ENCODE measurements around the gene ZSCAN32. TPM values are rescaled to one million over a fixed set of nuclear protein-coding genes. Genes with fewer than 3 reads are reported as not detected.
A peak's percentile ranks its signal among the peaks of the same experiment; 100 is the strongest.

ZSCAN32 gene
- polyA plus RNA-seq, result 1 to 10 TPM; 5.5 to 7.0 TPM

- Histone ChIP-seq H3K27me3 (ENCODE audit: control insufficient read depth in 1 of 2, insufficient read depth in 2 of 2, low read length in 2 of 2) (no peaks in the 10 kb centered on the region), H3K4me3 (ENCODE audit: low read depth in 1 of 2, low read length in 2 of 2) (peak within 1 kb of the TSS; percentile 79 to 85), H3K36me3 (ENCODE audit: control insufficient read depth in 2 of 2, insufficient read depth in 2 of 2, low read length in 1 of 2) (peaks cover 15 to 25% of the 10 kb centered on the region in 2 donors), H3K4me1 (ENCODE audit: control insufficient read depth in 2 of 2, insufficient read depth in 2 of 2, low read length in 1 of 2) (peaks cover 2% of the 10 kb centered on the region in 2 donors), H3K27ac (ENCODE audit: low read depth in 2 of 2, low read length in 1 of 2) (peak within 1 kb of the TSS; percentile 89 to 93), H3K9me3 (ENCODE audit: control insufficient read depth in 2 of 2, insufficient read depth in 1 of 2, low read depth in 1 of 2, low read length in 1 of 2) (peaks cover 0 to 21% of the 10 kb centered on the region in 2 donors)
- 0 to 1% methylated on average over 85 to 95 of the region's 95 CpGs for WGBS, 2 donors
Measured at GRCh38 chr16:3400779-3401688, at the start of gene ZSCAN32, which contains the start of gene ZNF174. Gene ZSCAN32, minus strand, starts transcription at chr16:3401004. Its CDS starts 3,447 bp downstream, at chr16:3397557. Gene ZNF174, plus strand, starts transcription at chr16:3401215. Its CDS starts 790 bp downstream, at chr16:3402005.

DNA sequence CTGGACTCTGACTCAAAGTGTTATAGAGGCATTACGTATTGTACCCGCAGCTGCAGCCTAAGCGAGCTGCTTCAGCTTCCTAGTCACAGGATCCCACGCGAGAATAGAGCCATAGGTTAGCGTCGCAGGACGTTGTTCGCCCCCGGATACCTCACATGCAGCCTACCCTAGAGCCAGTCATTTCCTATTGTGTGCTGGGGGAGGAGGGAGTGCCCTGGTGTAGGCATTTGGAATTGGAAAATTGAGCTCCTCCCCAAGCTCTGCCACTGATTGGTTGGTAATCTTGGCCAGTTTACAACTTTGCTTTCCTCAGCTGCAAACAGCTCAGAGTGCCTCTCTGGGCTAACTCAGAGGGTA, 43.2 kb upstream of the ZSCAN32 start:
- WGBS, 2 donors, result 30 to 35% methylated on average over 10 of the region's 10 CpGs
- peak overlapping the region; percentile 63 to 84 for H3K27ac ChIP-seq (ENCODE audit: low read depth in 2 of 2, low read length in 1 of 2)
- H3K9me3 ChIP-seq (ENCODE audit: control insufficient read depth in 2 of 2, insufficient read depth in 1 of 2, low read depth in 1 of 2, low read length in 1 of 2), result peaks cover 0 to 1% of the 10 kb centered on the region in 2 donors

GRCh38 chr16:3443108-3444031, 42.6 kb upstream of the ZSCAN32 start, which contains the start of the genes NAA60 and ZNF597:
Gene NAA60, plus strand, starts transcription at chr16:3443680. Its CDS starts 32,548 bp downstream, at chr16:3476228.
Gene ZNF597, minus strand, starts transcription at chr16:3443504. Its CDS starts 351 bp downstream, at chr16:3443153.
- Histone ChIP-seq H3K4me3 (ENCODE audit: low read depth in 1 of 2, low read length in 2 of 2) (peak within 1 kb of the TSS; percentile 60 to 76), H3K27ac (ENCODE audit: low read depth in 2 of 2, low read length in 1 of 2) (peak within 1 kb of the TSS; percentile 63 to 84), H3K27me3 (ENCODE audit: control insufficient read depth in 1 of 2, insufficient read depth in 2 of 2, low read length in 2 of 2) (no peaks in the 10 kb centered on the region), H3K36me3 (ENCODE audit: control insufficient read depth in 2 of 2, insufficient read depth in 2 of 2, low read length in 1 of 2) (peaks cover 0 to under 1% of the 10 kb centered on the region in 2 donors), H3K4me1 (ENCODE audit: control insufficient read depth in 2 of 2, insufficient read depth in 2 of 2, low read length in 1 of 2) (no peaks in the 10 kb centered on the region), H3K9me3 (ENCODE audit: control insufficient read depth in 2 of 2, insufficient read depth in 1 of 2, low read depth in 1 of 2, low read length in 1 of 2) (peaks cover 0 to 4% of the 10 kb centered on the region in 2 donors)
- 38 to 42% methylated on average over 61 of the region's 61 CpGs for WGBS, 2 donors

More for the DNA sequence above, 43.2 kb upstream of the ZSCAN32 start:
- no peaks in the 10 kb centered on the region for H3K27me3 ChIP-seq (ENCODE audit: control insufficient read depth in 1 of 2, insufficient read depth in 2 of 2, low read length in 2 of 2)
- H3K4me1 ChIP-seq (ENCODE audit: control insufficient read depth in 2 of 2, insufficient read depth in 2 of 2, low read length in 1 of 2), result no peaks in the 10 kb centered on the region
- H3K4me3 ChIP-seq (ENCODE audit: low read depth in 1 of 2, low read length in 2 of 2), result peak overlapping the region; percentile 60 to 76
- H3K36me3 ChIP-seq (ENCODE audit: control insufficient read depth in 2 of 2, insufficient read depth in 2 of 2, low read length in 1 of 2), result peaks cover 0 to 5% of the 10 kb centered on the region in 2 donors

DNA sequence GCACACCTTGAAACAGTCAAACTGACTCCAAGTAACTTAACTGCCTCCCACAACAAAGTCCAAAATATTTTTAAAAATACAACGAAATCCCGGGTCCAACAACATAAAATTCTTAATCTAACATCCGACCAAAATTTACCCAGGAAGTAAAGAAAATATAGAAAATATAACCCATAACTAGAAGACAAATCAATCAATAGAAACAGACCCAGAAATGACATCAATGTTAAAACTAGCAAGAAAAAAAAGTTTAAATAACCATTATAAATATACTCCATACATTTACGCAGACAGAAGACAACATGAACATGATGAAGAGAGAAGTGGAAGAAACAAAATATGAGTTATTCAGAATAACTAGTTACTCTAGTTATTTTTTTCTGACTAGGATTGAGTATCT, 38.8 kb upstream of the ZSCAN32 start:
- no peak overlapping the region for H3K4me3 ChIP-seq (ENCODE audit: low read depth in 1 of 2, low read length in 2 of 2)
- no peaks in the 10 kb centered on the region for H3K36me3 ChIP-seq (ENCODE audit: control insufficient read depth in 2 of 2, insufficient read depth in 2 of 2, low read length in 1 of 2)
- peaks cover 0 to 4% of the 10 kb centered on the region in 2 donors for H3K9me3 ChIP-seq (ENCODE audit: control insufficient read depth in 2 of 2, insufficient read depth in 1 of 2, low read depth in 1 of 2, low read length in 1 of 2)
- H3K27me3 ChIP-seq (ENCODE audit: control insufficient read depth in 1 of 2, insufficient read depth in 2 of 2, low read length in 2 of 2), result no peaks in the 10 kb centered on the region
- H3K27ac ChIP-seq (ENCODE audit: low read depth in 2 of 2, low read length in 1 of 2), result no peak overlapping the region
- WGBS, 2 donors, result 82 to 92% methylated on average over 4 of the region's 4 CpGs
- H3K4me1 ChIP-seq (ENCODE audit: control insufficient read depth in 2 of 2, insufficient read depth in 2 of 2, low read length in 1 of 2), result no peaks in the 10 kb centered on the region

- Histone ChIP-seq H3K27ac (ENCODE audit: low read depth in 2 of 2, low read length in 1 of 2) (no peak overlapping the region), H3K36me3 (ENCODE audit: control insufficient read depth in 2 of 2, insufficient read depth in 2 of 2, low read length in 1 of 2) (peaks cover 0 to 7% of the 10 kb centered on the region in 2 donors), H3K9me3 (ENCODE audit: control insufficient read depth in 2 of 2, insufficient read depth in 1 of 2, low read depth in 1 of 2, low read length in 1 of 2) (peaks cover 6 to 11% of the 10 kb centered on the region in 2 donors), H3K4me1 (ENCODE audit: control insufficient read depth in 2 of 2, insufficient read depth in 2 of 2, low read length in 1 of 2) (peaks cover 0 to 3% of the 10 kb centered on the region in 2 donors), H3K4me3 (ENCODE audit: low read depth in 1 of 2, low read length in 2 of 2) (no peak overlapping the region), H3K27me3 (ENCODE audit: control insufficient read depth in 1 of 2, insufficient read depth in 2 of 2, low read length in 2 of 2) (no peaks in the 10 kb centered on the region)
Measured at GRCh38 chr16:3434373-3434772, 33.6 kb upstream of the ZSCAN32 start.

- 51 to 69% methylated on average over 26 of the region's 26 CpGs for WGBS, 2 donors
- Histone ChIP-seq H3K9me3 (ENCODE audit: control insufficient read depth in 2 of 2, insufficient read depth in 1 of 2, low read depth in 1 of 2, low read length in 1 of 2) (peaks cover 6 to 7% of the 10 kb centered on the region in 2 donors), H3K4me1 (ENCODE audit: control insufficient read depth in 2 of 2, insufficient read depth in 2 of 2, low read length in 1 of 2) (peaks cover 0 to 3% of the 10 kb centered on the region in 2 donors), H3K36me3 (ENCODE audit: control insufficient read depth in 2 of 2, insufficient read depth in 2 of 2, low read length in 1 of 2) (peaks cover 0 to 7% of the 10 kb centered on the region in 2 donors), H3K4me3 (ENCODE audit: low read depth in 1 of 2, low read length in 2 of 2) (peak overlapping the region; percentile 25 to 37), H3K27ac (ENCODE audit: low read depth in 2 of 2, low read length in 1 of 2) (peak overlapping the region in 1 of 2 donors; percentile 60), H3K27me3 (ENCODE audit: control insufficient read depth in 1 of 2, insufficient read depth in 2 of 2, low read length in 2 of 2) (no peaks in the 10 kb centered on the region)
Measured at GRCh38 chr16:3431779-3432219, 31.0 kb upstream of the ZSCAN32 start.

DNA sequence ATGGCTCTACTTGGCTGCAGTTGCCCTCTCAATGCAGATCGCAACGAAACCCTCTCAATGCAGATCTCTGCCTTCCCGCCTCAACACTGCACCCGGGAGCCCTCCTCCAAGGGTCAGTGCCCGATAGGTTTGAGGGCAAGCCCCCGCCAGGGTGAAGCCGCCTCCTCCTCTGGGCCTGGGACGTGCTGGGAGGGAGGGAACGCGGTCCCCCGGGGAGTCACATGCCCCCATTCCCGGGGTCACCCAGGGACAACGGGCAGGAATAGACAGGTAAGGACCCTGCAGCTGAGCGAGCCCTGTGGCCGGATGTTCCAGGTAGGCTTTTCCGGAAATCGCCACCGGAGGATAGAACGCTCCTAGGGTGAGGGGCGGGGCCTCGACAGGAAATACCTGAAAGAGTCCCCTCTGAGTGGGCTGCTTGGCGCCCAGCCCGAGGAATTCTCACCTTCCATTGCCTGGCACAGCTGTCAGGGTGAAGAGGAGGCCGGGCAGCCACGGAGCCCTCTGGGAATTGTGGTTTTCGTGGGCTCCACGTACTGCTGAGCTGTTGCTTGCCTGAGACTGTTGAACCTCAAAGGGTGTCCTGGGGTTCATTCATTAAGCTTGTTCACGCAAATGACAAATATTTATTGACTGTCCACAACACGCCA, 13.1 kb upstream of the ZSCAN32 start:
- H3K4me1 ChIP-seq (ENCODE audit: control insufficient read depth in 2 of 2, insufficient read depth in 2 of 2, low read length in 1 of 2), result no peaks in the 10 kb centered on the region

DNA sequence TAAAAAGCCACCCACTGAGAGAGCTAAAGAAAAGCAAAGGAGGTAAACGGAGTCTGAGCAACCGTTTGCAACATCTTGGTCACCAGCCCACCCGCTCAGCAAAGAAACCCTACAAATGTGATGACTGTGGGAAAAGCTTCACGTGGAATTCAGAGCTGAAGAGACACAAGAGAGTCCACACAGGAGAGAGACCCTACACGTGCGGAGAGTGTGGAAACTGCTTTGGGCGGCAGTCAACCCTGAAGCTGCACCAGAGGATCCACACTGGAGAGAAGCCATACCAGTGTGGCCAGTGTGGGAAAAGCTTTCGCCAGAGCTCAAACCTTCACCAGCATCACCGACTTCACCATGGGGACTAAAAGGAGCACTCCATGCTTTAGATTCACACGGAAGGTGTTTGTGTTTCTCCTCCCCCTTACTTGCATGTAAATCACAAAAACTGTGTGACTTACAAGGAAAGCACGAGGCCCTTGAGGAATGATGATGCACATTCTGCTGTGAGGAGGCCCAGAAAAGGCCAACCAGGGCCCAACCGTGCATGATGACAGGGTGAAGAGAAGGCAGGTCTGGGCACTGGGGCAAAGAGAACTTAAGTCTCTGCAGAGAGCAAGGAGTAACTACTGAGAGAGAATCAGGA, 7.9 kb upstream of the ZSCAN32 start:
- no peaks in the 10 kb centered on the region for H3K27me3 ChIP-seq (ENCODE audit: control insufficient read depth in 1 of 2, insufficient read depth in 2 of 2, low read length in 2 of 2)
- peaks cover 28 to 51% of the 10 kb centered on the region in 2 donors for H3K9me3 ChIP-seq (ENCODE audit: control insufficient read depth in 2 of 2, insufficient read depth in 1 of 2, low read depth in 1 of 2, low read length in 1 of 2)
- WGBS, 2 donors, result 96 to 97% methylated on average over 12 of the region's 12 CpGs
- H3K4me3 ChIP-seq (ENCODE audit: low read depth in 1 of 2, low read length in 2 of 2), result no peak overlapping the region
- no peaks in the 10 kb centered on the region for H3K4me1 ChIP-seq (ENCODE audit: control insufficient read depth in 2 of 2, insufficient read depth in 2 of 2, low read length in 1 of 2)
- peaks cover 17% of the 10 kb centered on the region in 2 donors for H3K36me3 ChIP-seq (ENCODE audit: control insufficient read depth in 2 of 2, insufficient read depth in 2 of 2, low read length in 1 of 2)
- H3K27ac ChIP-seq (ENCODE audit: low read depth in 2 of 2, low read length in 1 of 2), result no peak overlapping the region

More for the DNA sequence above, 13.1 kb upstream of the ZSCAN32 start:
- Histone ChIP-seq H3K4me3 (ENCODE audit: low read depth in 1 of 2, low read length in 2 of 2) (no peak overlapping the region), H3K27ac (ENCODE audit: low read depth in 2 of 2, low read length in 1 of 2) (no peak overlapping the region), H3K36me3 (ENCODE audit: control insufficient read depth in 2 of 2, insufficient read depth in 2 of 2, low read length in 1 of 2) (peaks cover 2 to 3% of the 10 kb centered on the region in 2 donors), H3K27me3 (ENCODE audit: control insufficient read depth in 1 of 2, insufficient read depth in 2 of 2, low read length in 2 of 2) (no peaks in the 10 kb centered on the region), H3K9me3 (ENCODE audit: control insufficient read depth in 2 of 2, insufficient read depth in 1 of 2, low read depth in 1 of 2, low read length in 1 of 2) (peaks cover 25 to 40% of the 10 kb centered on the region in 2 donors)
- WGBS, 2 donors, result 52% methylated on average over 27 to 29 of the region's 29 CpGs
